ENCODE results near the gene SH3RF2. TPM values are rescaled to one million over a fixed set of nuclear protein-coding genes. Genes with fewer than 3 reads are reported as not detected.

Gene SH3RF2
- polyA plus RNA-seq, 3 donors: not detected

DNA sequence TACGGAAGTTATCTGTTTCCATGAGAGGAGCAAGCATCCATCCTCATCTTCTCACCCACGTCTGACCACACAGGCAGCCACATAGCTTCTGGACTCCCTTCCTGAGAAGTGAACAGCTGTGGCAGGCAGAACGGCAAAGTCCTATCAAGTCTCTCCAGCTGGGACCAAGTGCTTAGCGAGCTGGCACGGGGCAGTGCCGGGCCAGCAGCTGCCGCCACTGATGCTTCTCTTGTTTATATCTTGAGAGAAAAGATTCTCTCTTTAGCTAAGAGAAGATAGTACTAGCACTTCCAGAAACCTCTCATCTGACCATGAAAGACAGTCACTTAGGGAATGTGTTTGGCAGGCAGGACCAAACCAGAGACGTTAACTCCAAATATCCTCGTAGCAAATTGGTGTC is 131.8 kb downstream of the SH3RF2 start:
- H4K20me1 ChIP-seq (ENCODE audit: insufficient read depth, low read length): no peaks in the 10 kb centered on the region
- no peak overlapping the region for H3K4me2 ChIP-seq (replicated peaks; ENCODE audit: extremely low read depth, low read length, poor library complexity, severe bottlenecking)
- TF ChIP-seq, protein P1, sequence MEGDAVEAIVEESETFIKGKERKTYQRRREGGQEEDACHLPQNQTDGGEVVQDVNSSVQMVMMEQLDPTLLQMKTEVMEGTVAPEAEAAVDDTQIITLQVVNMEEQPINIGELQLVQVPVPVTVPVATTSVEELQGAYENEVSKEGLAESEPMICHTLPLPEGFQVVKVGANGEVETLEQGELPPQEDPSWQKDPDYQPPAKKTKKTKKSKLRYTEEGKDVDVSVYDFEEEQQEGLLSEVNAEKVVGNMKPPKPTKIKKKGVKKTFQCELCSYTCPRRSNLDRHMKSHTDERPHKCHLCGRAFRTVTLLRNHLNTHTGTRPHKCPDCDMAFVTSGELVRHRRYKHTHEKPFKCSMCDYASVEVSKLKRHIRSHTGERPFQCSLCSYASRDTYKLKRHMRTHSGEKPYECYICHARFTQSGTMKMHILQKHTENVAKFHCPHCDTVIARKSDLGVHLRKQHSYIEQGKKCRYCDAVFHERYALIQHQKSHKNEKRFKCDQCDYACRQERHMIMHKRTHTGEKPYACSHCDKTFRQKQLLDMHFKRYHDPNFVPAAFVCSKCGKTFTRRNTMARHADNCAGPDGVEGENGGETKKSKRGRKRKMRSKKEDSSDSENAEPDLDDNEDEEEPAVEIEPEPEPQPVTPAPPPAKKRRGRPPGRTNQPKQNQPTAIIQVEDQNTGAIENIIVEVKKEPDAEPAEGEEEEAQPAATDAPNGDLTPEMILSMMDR (IDR thresholded peaks at IDR 0.05): no peak
- DNase-seq: no peak
- H3K36me3 ChIP-seq (replicated peaks in 1 of 2; ENCODE audit: control insufficient read depth in 1 of 2, insufficient read depth in 2 of 2, low read length in 2 of 2): no peaks in the 10 kb centered on the region
- H3K4me3 Mint-ChIP-seq: no peak overlapping the region
- H3K9me3 ChIP-seq (replicated peaks in 1 of 2; ENCODE audit: control insufficient read depth in 1 of 2, insufficient read depth in 1 of 2, low read length in 2 of 2): no peaks in the 10 kb centered on the region
- intact Hi-C loops (cut with micrococcal nuclease): no loop called here
- H3K79me2 ChIP-seq (ENCODE audit: insufficient read depth, low read length): no peaks in the 10 kb centered on the region
- H3K4me1 ChIP-seq (ENCODE audit: control insufficient read depth in 1 of 2, insufficient read depth in 2 of 2, low read length in 2 of 2): no peaks in the 10 kb centered on the region
- peaks cover 0 to 5% (median 0%) of the 10 kb centered on the region in 7 donors for H3K9me3 Mint-ChIP-seq
- no peak overlapping the region for H2AFZ ChIP-seq (ENCODE audit: insufficient read depth, low read depth, low read length, poor library complexity, severe bottlenecking)
- 78% methylated on average over 3 of the region's 9 CpGs for WGBS (ENCODE audit: insufficient coverage)
- no peaks in the 10 kb centered on the region for H3K36me3 Mint-ChIP-seq
- H3K27ac Mint-ChIP-seq: no peak overlapping the region
- H3K27me3 ChIP-seq (ENCODE audit: control insufficient read depth in 2 of 2, insufficient read depth in 2 of 2, low read length in 2 of 2): no peaks in the 10 kb centered on the region
- H3K4me1 Mint-ChIP-seq: no peaks in the 10 kb centered on the region
- H3K27me3 Mint-ChIP-seq (ENCODE audit: low read depth in 3 of 3): peaks cover under 1 to 7% (median 2%) of the 10 kb centered on the region in 3 donors
- H3K27ac ChIP-seq (ENCODE audit: low read depth in 1 of 2, low read length in 2 of 2): no peak overlapping the region
- no peak overlapping the region for H3K4me3 ChIP-seq (replicated peaks in 1 of 3; ENCODE audit: low read depth in 2 of 3, low read length in 3 of 3)
- H3K9ac ChIP-seq (ENCODE audit: insufficient read depth, low read length, poor library complexity, severe bottlenecking): no peak overlapping the region

DNA sequence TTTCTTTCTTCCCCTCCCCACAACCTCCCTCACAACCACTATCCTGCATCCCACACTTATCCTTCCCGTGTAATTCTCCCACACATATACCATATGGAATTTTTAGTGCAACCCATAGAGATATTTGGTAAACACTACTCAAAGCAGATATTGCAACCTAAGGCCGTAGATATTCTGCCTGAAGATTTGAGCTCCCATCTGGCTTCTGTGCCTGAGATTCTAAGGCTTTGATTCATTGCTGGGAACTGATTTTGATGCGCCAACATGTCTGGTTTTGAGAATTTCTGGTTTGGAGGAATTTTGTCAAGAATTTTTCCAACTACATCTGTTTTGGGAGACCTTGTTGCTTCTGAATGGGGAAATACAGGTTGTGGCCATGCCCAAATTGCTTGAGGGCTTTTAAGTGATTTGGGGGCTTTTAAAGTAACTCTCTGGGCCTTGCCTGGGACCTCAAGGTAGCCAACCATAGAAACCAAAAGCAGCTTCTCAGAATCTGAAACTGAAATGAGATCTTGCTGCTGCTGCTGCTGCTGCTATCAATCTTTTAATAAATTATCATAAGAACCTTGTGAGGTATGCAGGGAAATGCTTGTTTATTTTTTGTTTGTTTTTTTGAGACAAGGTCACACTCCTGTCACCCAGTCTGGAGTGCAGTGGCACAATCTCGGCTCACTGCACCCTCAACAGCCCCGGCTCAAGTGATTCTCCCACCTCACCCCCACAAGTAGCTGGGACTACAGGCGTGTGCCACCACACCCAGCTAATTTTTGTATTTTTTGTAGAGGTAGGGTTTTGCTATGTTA is 132.8 kb downstream of the SH3RF2 start:
- no peaks in the 10 kb centered on the region for H3K4me1 ChIP-seq (ENCODE audit: control insufficient read depth in 1 of 2, insufficient read depth in 2 of 2, low read length in 2 of 2)
- H4K20me1 ChIP-seq (ENCODE audit: insufficient read depth, low read length): no peaks in the 10 kb centered on the region
- intact Hi-C loops (cut with micrococcal nuclease): no loop called here
- no peaks in the 10 kb centered on the region for H3K36me3 Mint-ChIP-seq
- TF ChIP-seq, protein P1 (IDR thresholded peaks at IDR 0.05): no peak
- H3K27ac Mint-ChIP-seq: no peak overlapping the region
- H3K4me3 ChIP-seq (replicated peaks in 1 of 3; ENCODE audit: low read depth in 2 of 3, low read length in 3 of 3): no peak overlapping the region
- no peak overlapping the region for H2AFZ ChIP-seq (ENCODE audit: insufficient read depth, low read depth, low read length, poor library complexity, severe bottlenecking)
- no peak overlapping the region for H3K4me3 Mint-ChIP-seq
- H3K27me3 Mint-ChIP-seq (ENCODE audit: low read depth in 3 of 3): peaks cover 0 to 7% (median 2%) of the 10 kb centered on the region in 3 donors
- H3K27ac ChIP-seq (ENCODE audit: low read depth in 1 of 2, low read length in 2 of 2): no peak overlapping the region
- no peaks in the 10 kb centered on the region for H3K9me3 ChIP-seq (replicated peaks in 1 of 2; ENCODE audit: control insufficient read depth in 1 of 2, insufficient read depth in 1 of 2, low read length in 2 of 2)
- H3K9me3 Mint-ChIP-seq: peaks cover 0 to 5% (median 0%) of the 10 kb centered on the region in 7 donors
- no peaks in the 10 kb centered on the region for H3K79me2 ChIP-seq (ENCODE audit: insufficient read depth, low read length)
- H3K9ac ChIP-seq (ENCODE audit: insufficient read depth, low read length, poor library complexity, severe bottlenecking): no peak overlapping the region
- H3K4me1 Mint-ChIP-seq: no peaks in the 10 kb centered on the region
- no peaks in the 10 kb centered on the region for H3K36me3 ChIP-seq (replicated peaks in 1 of 2; ENCODE audit: control insufficient read depth in 1 of 2, insufficient read depth in 2 of 2, low read length in 2 of 2)
- 100% methylated on average over 3 of the region's 6 CpGs for WGBS (ENCODE audit: insufficient coverage)
- H3K27me3 ChIP-seq (ENCODE audit: control insufficient read depth in 2 of 2, insufficient read depth in 2 of 2, low read length in 2 of 2): no peaks in the 10 kb centered on the region
- no peak for DNase-seq
- H3K4me2 ChIP-seq (replicated peaks; ENCODE audit: extremely low read depth, low read length, poor library complexity, severe bottlenecking): no peak overlapping the region

All from CD14-positive monocyte (primary cell).